GM23248 (cell line): ENCODE results near the gene MTA3.
"Not testable (repeated sequence)": the region's sequence is repeated elsewhere in the genome, so short reads cannot be mapped to it uniquely, and the experiment has no call there.

ENCODE experiments used
- EZH2 ChIP-seq: fragments of 200-600 bp; sonication (generic); IDR thresholded peaks from 2 replicates; pipeline ENCODE4 v1.6.1; 2018; ENCODE audit warnings: antibody characterized with exemption, mild to moderate bottlenecking; ENCODE audit not compliant: insufficient read depth, poor library complexity, severe bottlenecking
- EZH2phosphoT487 ChIP-seq: fragments of 200-600 bp; sonication (generic); IDR thresholded peaks from 2 replicates; pipeline ENCODE4 v1.6.1; 2018; ENCODE audit warnings: antibody characterized with exemption, moderate library complexity, mild to moderate bottlenecking, low read depth; ENCODE audit not compliant: insufficient read depth

DNA sequence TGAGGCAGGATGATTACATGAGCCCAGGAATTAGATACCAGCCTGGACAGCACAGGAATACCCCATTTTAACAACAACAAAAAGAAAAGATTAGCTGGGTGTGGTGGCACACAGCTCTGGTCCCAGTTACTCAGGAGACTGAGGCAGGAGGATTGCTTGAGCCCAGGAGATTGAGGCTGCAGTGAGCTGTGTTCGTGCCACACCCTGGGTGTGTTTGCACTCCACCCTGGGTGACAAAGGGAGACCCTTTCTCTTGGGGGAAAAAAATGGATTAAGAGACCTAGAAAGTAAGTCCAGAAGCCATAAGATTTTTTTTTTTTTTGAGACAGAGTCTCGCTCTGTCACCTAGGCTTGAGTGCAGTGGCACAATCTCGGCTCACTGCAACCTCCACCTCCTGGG is 16.2 kb downstream of the MTA3 start:
- TF ChIP-seq EZH2phosphoT487, EZH2: not testable (repeated sequence)
